Neural crest cell (in vitro differentiated cells): Measurements from ENCODE around the gene LMAN1. TPM values are rescaled to one million over a fixed set of nuclear protein-coding genes. Genes with fewer than 3 reads are reported as not detected.
A peak's percentile ranks its signal among the peaks of the same experiment; 100 is the strongest.

ENCODE experiments used
- DNase-seq: peaks from one replicate; pipeline ENCODE4 v3.0.0; 2021; ENCODE audit warnings: low read depth, mixed read lengths, low spot score
- H3K27ac Mint-ChIP-seq: one replicate; pipeline ENCODE4 v1.8.0; 2021; ENCODE audit warnings: mild to moderate bottlenecking, mixed read lengths; ENCODE audit not compliant: unreplicated experiment
- H3K27me3 Mint-ChIP-seq: 2 replicates; pipeline ENCODE4 v1.8.0; 2021; ENCODE audit warnings: low read depth, mild to moderate bottlenecking, mixed read lengths
- H3K36me3 Mint-ChIP-seq: 2 replicates; pipeline ENCODE4 v1.8.0; 2021; ENCODE audit warnings: low read depth, mild to moderate bottlenecking, mixed read lengths
- H3K4me1 Mint-ChIP-seq: 2 replicates; pipeline ENCODE4 v1.8.0; 2021; ENCODE audit warnings: mixed read lengths
- H3K4me3 Mint-ChIP-seq: one replicate; pipeline ENCODE4 v1.8.0; 2021; ENCODE audit warnings: mild to moderate bottlenecking, mixed read lengths
- H3K9me3 Mint-ChIP-seq: 2 replicates; pipeline ENCODE4 v1.8.0; 2021; ENCODE audit warnings: mixed read lengths
- total RNA-seq: library from RNA; stranded (reverse); gene quantifications from 2 replicates; pipeline ENCODE4 v1.2.1, GENCODE V29; 2021
- TF ChIP-seq, protein P1 (sequence below): fragments of 200-600 bp; sonication (generic); conservative IDR thresholded peaks from 2 replicates; pipeline ENCODE4 v1.5.0; 2021; ENCODE audit warnings: antibody characterized with exemption, mild to moderate bottlenecking

Gene LMAN1
- total RNA-seq, 1 donor from 2014 or later: 55.3 TPM

DNA sequence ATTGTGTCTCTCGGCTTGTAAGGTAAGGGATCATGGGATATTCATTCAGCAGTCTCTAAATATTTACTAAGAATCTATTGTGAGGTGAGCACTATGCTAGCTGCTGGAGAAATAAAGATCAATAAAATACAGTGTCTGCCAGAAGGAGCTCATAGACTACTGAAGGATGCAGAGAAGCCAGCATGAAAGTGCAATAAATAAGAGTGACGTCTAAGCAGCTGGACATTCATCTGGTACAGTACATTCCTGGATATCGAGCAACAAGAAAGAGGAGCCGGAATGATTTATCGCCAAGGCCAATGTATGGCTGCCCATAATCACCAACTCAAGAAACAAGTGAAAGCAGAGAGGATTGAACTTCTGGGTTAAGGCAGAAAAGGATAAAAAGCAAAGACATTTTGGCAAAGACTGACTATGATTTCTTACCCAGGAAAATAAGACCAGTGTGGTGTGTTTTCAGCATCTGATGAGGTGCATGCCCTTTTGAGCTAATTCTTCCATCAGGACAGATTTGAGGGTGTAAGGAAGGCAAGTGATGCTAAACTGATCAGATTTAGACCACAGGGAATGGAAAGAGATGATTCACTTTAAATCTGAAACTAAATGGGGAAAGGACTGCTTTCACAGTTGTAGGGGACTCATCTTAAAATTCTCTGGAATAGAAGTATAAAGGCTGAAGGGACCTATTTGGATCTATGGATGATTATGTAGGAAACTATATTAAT is 18.7 kb upstream of the LMAN1 start:
- no peak for DNase-seq
- no peak overlapping the region for H3K4me3 Mint-ChIP-seq
- H3K36me3 Mint-ChIP-seq: no peaks in the 10 kb centered on the region
- H3K9me3 Mint-ChIP-seq: no peaks in the 10 kb centered on the region
- TF ChIP-seq, protein P1, sequence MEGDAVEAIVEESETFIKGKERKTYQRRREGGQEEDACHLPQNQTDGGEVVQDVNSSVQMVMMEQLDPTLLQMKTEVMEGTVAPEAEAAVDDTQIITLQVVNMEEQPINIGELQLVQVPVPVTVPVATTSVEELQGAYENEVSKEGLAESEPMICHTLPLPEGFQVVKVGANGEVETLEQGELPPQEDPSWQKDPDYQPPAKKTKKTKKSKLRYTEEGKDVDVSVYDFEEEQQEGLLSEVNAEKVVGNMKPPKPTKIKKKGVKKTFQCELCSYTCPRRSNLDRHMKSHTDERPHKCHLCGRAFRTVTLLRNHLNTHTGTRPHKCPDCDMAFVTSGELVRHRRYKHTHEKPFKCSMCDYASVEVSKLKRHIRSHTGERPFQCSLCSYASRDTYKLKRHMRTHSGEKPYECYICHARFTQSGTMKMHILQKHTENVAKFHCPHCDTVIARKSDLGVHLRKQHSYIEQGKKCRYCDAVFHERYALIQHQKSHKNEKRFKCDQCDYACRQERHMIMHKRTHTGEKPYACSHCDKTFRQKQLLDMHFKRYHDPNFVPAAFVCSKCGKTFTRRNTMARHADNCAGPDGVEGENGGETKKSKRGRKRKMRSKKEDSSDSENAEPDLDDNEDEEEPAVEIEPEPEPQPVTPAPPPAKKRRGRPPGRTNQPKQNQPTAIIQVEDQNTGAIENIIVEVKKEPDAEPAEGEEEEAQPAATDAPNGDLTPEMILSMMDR: no peak
- H3K27ac Mint-ChIP-seq: no peak overlapping the region
- H3K27me3 Mint-ChIP-seq: peaks cover 52% of the 10 kb centered on the region
- peaks cover 11% of the 10 kb centered on the region for H3K4me1 Mint-ChIP-seq

DNA sequence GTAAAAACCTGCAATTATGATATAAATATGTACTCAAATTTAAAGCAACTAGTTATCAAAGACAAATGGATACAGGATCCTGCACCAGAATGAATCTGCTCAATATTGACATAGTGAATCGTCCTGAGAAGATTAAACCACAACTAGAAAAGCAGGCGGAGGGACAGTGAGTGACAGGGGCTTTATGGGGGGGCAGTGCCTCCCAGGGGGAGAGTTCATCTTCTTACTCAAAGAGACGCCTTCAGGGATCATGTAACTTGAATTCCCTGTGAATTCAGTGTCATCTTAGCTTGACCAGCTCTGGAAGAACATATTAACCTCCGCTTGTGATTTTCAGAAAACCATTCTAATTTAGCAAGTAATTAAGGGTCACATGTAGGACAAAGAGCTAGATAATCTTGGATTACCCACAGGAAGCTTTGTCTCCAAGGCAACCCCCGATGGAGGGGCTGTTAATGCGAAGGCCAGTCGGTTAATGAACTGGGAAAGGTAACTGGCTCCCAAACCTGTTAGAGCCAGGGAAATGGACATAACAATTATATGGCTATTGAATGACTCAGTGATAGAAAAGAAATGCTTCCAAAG is 17.4 kb upstream of the LMAN1 start:
- Mint-ChIP-seq H3K27me3 (peaks cover 49% of the 10 kb centered on the region), H3K36me3 (no peaks in the 10 kb centered on the region), H3K4me1 (peaks cover 14% of the 10 kb centered on the region), H3K4me3 (no peak overlapping the region), H3K9me3 (no peaks in the 10 kb centered on the region), H3K27ac (peak overlapping the region; percentile 48)
- DNase-seq: no peak
- TF ChIP-seq, protein P1: no peak

GRCh38 chr18:59374128-59374527 is 15.1 kb upstream of the LMAN1 start:
- Mint-ChIP-seq H3K4me1 (peaks cover 14% of the 10 kb centered on the region), H3K27ac (no peak overlapping the region), H3K9me3 (no peaks in the 10 kb centered on the region), H3K4me3 (no peak overlapping the region), H3K27me3 (peaks cover 36% of the 10 kb centered on the region), H3K36me3 (no peaks in the 10 kb centered on the region)
- DNase-seq: no peak
- TF ChIP-seq, protein P1: no peak

GRCh38 chr18:59372975-59373374 is 13.9 kb upstream of the LMAN1 start:
- Mint-ChIP-seq H3K27ac (no peak overlapping the region), H3K36me3 (no peaks in the 10 kb centered on the region), H3K4me3 (no peak overlapping the region), H3K27me3 (peaks cover 25% of the 10 kb centered on the region), H3K9me3 (no peaks in the 10 kb centered on the region), H3K4me1 (peaks cover 14% of the 10 kb centered on the region)
- DNase-seq: no peak
- TF ChIP-seq, protein P1: no peak

DNA sequence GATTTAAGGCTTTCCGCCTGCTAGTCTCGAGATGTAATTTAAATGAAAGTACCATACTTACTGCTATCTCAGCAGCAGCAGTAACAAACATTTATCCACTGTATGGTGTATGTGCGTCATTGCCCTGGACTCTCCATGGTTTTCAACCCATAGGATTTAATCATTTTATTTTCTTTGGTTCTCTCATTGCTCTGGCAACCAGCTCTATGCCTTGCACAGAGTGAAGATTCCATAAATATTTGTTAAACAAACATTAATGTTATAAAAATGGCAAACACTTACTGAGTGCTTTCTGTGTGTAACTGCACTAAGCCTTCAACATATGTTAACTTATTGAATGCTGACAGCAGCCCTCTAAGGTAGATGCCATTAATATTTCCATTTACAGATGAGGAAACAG is 1.3 kb upstream of the LMAN1 start:
- TF ChIP-seq, protein P1: no peak
- H3K36me3 Mint-ChIP-seq: peaks cover 1% of the 10 kb centered on the region
- no peak overlapping the region for H3K27ac Mint-ChIP-seq
- peaks cover 18% of the 10 kb centered on the region for H3K4me1 Mint-ChIP-seq
- H3K4me3 Mint-ChIP-seq: peak overlapping the region; percentile 85
- H3K9me3 Mint-ChIP-seq: no peaks in the 10 kb centered on the region
- DNase-seq: no peak
- peaks cover 36% of the 10 kb centered on the region for H3K27me3 Mint-ChIP-seq
